H1 (cell line): ENCODE data around the gene UBN2. TPM values are rescaled to one million over a fixed set of nuclear protein-coding genes. Genes with fewer than 3 reads are reported as not detected.

Experiments used
- BCL11A ChIP-seq, 2 experiments: IDR thresholded peaks; one replicate each; pipeline ENCODE4 v1.6.1; 2011; ENCODE audit warnings: low read depth in 2 of 2, low read length in 2 of 2, mild to moderate bottlenecking in 2 of 2
- CHD2 ChIP-seq: IDR thresholded peaks from 2 replicates; pipeline ENCODE4 v1.6.1; 2012; ENCODE audit warnings: low read length, improper control_type of control experiment
- CREB1 ChIP-seq: IDR thresholded peaks from 2 replicates; pipeline ENCODE4 v1.6.1; 2012; ENCODE audit warnings: inconsistent platforms
- NANOG ChIP-seq: IDR thresholded peaks from 2 replicates; pipeline ENCODE4 v1.6.1; 2011; ENCODE audit warnings: low read length, low read depth, mild to moderate bottlenecking, inconsistent platforms; ENCODE audit not compliant: insufficient read depth, poor library complexity, severe bottlenecking
- SRF ChIP-seq: IDR thresholded peaks from 2 replicates; pipeline ENCODE4 v1.6.1; 2011; ENCODE audit warnings: mild to moderate bottlenecking, low read depth, low read length, moderate library complexity
- SUZ12 ChIP-seq: fragments of 200-600 bp; sonication (generic); IDR thresholded peaks from 2 replicates; pipeline ENCODE4 v1.6.1; 2012; ENCODE audit warnings: mild to moderate bottlenecking, inconsistent platforms, low read length, moderate library complexity, mixed read lengths
- TAF7 ChIP-seq: optimal IDR thresholded peaks from 2 replicates; pipeline ENCODE3; 2011; ENCODE audit warnings: low read depth, mild to moderate bottlenecking, inconsistent platforms, low read length, moderate library complexity, borderline replicate concordance
- polyA plus RNA-seq, 7 experiments: library from polyadenylated mRNA; depleted of rRNA in 3 of 7; stranded (reverse) in 5 of 7; unstranded in 2 of 7; fragments of >200 nt in 5 of 7; fragments of 200-250 nt in 2 of 7; gene quantifications; 1 replicate in 5 of 7; 2 replicates in 1 of 7; 4 replicates in 1 of 7; pipeline versions ENCODE4 v1.2.1 to v1.2.3, GENCODE V29; 2011 to 2013; ENCODE audit warnings: missing spikeins in 2 of 7, mixed read lengths in 2 of 7
- total RNA-seq: library from RNA; stranded (reverse); fragmentation: NEBNext Ultra II Directional; extraction: Animal tissue kit (Norgen Biotek cat#: 25700); gene quantifications from 2 replicates; pipeline ENCODE4 v1.2.1, GENCODE V29; 2021
- TF ChIP-seq, protein P1 (sequence below), 3 experiments: IDR thresholded peaks; 1 replicate in 2 of 3; 2 replicates in 1 of 3; pipeline versions ENCODE4 v1.5.1 to v1.6.1; 2011; ENCODE audit warnings: low read length in 3 of 3, mild to moderate bottlenecking in 3 of 3, inconsistent platforms in 2 of 3, low read depth in 1 of 3, moderate library complexity in 1 of 3; ENCODE audit not compliant: insufficient read depth in 1 of 3; ENCODE audit errors: control extremely low read depth in 1 of 3

Gene UBN2
- total and polyA plus RNA-seq, 2 of the 8 experiments (the other 6 are each of a cell fraction or from before 2014, with no cell fraction given): 4.1 to 39.6 TPM

GRCh38 chr7:139230484-139230773 lies 608 bp upstream of the UBN2 start (continued):
- TF ChIP-seq SUZ12: no peak
- no peak for TF ChIP-seq TAF7
- TF ChIP-seq CREB1: no peak
- no peak for TF ChIP-seq CHD2
- TF ChIP-seq SRF: no peak
- TF ChIP-seq, protein P1, sequence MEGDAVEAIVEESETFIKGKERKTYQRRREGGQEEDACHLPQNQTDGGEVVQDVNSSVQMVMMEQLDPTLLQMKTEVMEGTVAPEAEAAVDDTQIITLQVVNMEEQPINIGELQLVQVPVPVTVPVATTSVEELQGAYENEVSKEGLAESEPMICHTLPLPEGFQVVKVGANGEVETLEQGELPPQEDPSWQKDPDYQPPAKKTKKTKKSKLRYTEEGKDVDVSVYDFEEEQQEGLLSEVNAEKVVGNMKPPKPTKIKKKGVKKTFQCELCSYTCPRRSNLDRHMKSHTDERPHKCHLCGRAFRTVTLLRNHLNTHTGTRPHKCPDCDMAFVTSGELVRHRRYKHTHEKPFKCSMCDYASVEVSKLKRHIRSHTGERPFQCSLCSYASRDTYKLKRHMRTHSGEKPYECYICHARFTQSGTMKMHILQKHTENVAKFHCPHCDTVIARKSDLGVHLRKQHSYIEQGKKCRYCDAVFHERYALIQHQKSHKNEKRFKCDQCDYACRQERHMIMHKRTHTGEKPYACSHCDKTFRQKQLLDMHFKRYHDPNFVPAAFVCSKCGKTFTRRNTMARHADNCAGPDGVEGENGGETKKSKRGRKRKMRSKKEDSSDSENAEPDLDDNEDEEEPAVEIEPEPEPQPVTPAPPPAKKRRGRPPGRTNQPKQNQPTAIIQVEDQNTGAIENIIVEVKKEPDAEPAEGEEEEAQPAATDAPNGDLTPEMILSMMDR (IDR thresholded peaks at IDR 0.05; ENCODE audit: control extremely low read depth in 1 of 3, insufficient read depth in 1 of 3, low read depth in 1 of 3, low read length in 3 of 3): no peak
- no peak for TF ChIP-seq BCL11A (IDR thresholded peaks at IDR 0.05; ENCODE audit: low read depth in 2 of 2, low read length in 2 of 2)
- no peak for TF ChIP-seq NANOG
